Prostate gland (tissue), 2 donors: Measurements from ENCODE around the gene ZBTB44.

ENCODE experiments used
- CTCF ChIP-seq, 4 experiments: fragments of 200-600 bp in 2 of 4; fragments of 450-650 bp in 2 of 4; sonication (generic) in 2 of 4; IDR thresholded peaks; 1 replicate in 3 of 4; 2 replicates in 1 of 4; pipeline ENCODE4 v1.5.1; 2016 to 2019; ENCODE audit warnings: antibody characterized with exemption in 4 of 4, mild to moderate bottlenecking in 2 of 4, moderate library complexity in 2 of 4
- POLR2AphosphoS5 ChIP-seq: sonication (generic); formaldehyde crosslinking; IDR thresholded peaks from one replicate; pipeline ENCODE4 v1.6.1; 2017; ENCODE audit warnings: antibody characterized with exemption

GRCh38 chr11:130312046-130312445 is 2.7 kb downstream of the ZBTB44 start:
- TF ChIP-seq CTCF (IDR thresholded peaks at IDR 0.05) (no peak), POLR2AphosphoS5 (no peak)
